SIG-M5 treated with dmso at 0.1 percent for 504 hours (cell line): Measurements from ENCODE around the gene FBXL20.
A peak's percentile ranks its signal among the peaks of the same experiment; 100 is the strongest.

Experiments used
- DNase-seq: peaks from one replicate; lab custom pipeline; 2025; ENCODE audit not compliant: unreplicated experiment; lab: John Stamatoyannopoulos, UW

The FBXL20 gene

GRCh38 chr17:39208893-39209292 lies 192.5 kb downstream of the FBXL20 start:
- DNase-seq = peak; percentile 70

DNA sequence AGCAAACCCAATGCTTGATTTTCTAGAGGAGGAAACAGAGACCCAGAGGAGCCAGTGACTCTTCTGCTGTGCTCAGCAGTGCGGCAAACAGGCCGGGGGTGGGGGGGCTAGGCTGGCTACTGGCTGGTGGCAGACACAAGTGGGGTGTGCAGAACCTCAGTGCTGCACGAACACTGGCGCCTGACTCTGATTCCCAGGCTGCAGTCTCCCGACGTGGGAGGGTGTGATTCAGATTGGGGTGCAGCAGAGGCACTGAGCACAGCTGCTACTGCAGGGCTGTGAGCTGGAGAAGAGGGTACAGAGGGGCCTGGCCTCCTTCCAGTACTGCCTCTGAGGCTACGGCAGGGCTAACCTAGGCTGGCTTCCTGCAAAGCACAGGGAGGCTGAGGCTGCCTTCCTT lies 193.3 kb downstream of the FBXL20 start:
- no peak for DNase-seq

- no peak for DNase-seq
Measured at GRCh38 chr17:39205112-39205526, 196.3 kb downstream of the FBXL20 start.

DNA sequence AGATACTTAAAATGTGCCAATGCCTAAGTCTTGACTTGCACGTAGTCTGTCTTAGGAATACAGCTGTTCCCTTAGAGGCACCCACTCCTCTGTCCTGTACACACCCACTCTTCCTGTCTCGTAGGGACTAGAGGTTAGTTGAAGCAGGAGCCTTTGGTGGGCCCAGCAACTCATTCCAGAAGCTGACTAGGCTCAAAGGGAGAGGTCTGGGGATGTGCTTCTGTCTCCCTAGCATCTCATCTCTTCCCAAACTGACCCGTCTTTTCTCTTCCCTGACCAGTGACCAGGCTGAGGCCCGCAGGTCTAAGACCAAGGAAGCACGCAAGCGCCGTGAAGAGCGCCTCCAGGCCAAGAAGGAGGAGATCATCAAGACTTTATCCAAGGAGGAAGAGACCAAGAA lies 197.2 kb downstream of the FBXL20 start:
- DNase-seq = no peak
